Measurements from ENCODE around the gene HTR3C.

DNA sequence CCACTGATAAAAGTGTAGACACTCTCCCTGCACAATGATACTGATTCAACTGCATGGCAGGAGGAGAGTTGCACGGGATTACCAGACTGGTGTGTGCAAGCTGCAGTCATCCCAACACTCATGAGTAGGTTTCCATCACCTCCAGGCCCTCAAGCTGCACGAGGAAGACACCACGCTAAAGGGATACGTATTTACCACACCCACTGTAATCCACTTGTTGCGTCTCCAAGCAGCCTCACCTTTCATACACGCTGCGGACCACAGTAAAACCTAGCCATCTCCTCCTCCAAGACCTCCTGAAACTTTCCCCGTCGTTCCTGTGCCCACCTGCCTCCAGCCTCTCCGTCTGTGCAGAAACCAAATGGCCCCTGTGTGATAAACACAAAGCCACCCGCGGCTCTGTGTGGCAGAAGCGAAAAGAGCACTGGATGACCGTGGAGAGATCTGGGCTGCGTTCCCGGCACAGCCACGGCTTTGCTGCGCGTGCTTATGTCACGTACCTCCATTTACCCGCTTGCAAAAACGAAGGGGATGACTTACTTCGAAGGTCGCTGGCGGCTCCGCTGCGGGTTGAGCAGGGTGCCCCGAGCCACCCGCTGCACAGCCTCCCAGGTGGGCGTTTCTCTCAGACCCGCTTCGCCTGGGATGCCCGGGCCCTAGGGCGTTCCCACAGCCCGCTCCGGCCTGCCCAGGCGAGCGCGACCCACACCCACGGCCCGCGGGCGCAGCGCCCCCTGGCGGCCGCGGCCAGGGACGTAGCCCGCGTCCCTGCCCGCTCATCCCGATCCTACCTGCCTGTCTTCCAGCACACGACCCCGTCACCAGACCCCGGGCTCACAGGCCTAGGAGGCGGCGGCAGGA, 35.8 kb upstream of the HTR3C start:
- TF ChIP-seq EP300 (IDR thresholded peaks at IDR 0.05; ENCODE audit: borderline replicate concordance in 1 of 2, low read depth in 1 of 2, low read length in 1 of 2) (no peak), CTCF (IDR thresholded peaks at IDR 0.05) (peak; percentile 92), ELF1 (IDR thresholded peaks at IDR 0.05) (no peak), NRF1 (IDR thresholded peaks at IDR 0.05; ENCODE audit: low read depth, low read length) (no peak), CHD2 (IDR thresholded peaks at IDR 0.05; ENCODE audit: low read length, partially characterized antibody) (no peak), POLR2AphosphoS5 (IDR thresholded peaks at IDR 0.05; ENCODE audit: low read depth, low read length) (no peak), RAD21 (IDR thresholded peaks at IDR 0.05; ENCODE audit: low read length) (peak; percentile 61), RCOR1 (IDR thresholded peaks at IDR 0.05; ENCODE audit: low read length) (no peak)
- TF ChIP-seq, protein P1, sequence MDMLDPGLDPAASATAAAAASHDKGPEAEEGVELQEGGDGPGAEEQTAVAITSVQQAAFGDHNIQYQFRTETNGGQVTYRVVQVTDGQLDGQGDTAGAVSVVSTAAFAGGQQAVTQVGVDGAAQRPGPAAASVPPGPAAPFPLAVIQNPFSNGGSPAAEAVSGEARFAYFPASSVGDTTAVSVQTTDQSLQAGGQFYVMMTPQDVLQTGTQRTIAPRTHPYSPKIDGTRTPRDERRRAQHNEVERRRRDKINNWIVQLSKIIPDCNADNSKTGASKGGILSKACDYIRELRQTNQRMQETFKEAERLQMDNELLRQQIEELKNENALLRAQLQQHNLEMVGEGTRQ (IDR thresholded peaks at IDR 0.05; ENCODE audit: borderline replicate concordance, low read depth, low read length): no peak
- TF ChIP-seq, protein P2, sequence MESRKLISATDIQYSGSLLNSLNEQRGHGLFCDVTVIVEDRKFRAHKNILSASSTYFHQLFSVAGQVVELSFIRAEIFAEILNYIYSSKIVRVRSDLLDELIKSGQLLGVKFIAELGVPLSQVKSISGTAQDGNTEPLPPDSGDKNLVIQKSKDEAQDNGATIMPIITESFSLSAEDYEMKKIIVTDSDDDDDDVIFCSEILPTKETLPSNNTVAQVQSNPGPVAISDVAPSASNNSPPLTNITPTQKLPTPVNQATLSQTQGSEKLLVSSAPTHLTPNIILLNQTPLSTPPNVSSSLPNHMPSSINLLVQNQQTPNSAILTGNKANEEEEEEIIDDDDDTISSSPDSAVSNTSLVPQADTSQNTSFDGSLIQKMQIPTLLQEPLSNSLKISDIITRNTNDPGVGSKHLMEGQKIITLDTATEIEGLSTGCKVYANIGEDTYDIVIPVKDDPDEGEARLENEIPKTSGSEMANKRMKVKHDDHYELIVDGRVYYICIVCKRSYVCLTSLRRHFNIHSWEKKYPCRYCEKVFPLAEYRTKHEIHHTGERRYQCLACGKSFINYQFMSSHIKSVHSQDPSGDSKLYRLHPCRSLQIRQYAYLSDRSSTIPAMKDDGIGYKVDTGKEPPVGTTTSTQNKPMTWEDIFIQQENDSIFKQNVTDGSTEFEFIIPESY (IDR thresholded peaks at IDR 0.05; ENCODE audit: borderline replicate concordance, low read depth): no peak
- TF ChIP-seq, protein P3, sequence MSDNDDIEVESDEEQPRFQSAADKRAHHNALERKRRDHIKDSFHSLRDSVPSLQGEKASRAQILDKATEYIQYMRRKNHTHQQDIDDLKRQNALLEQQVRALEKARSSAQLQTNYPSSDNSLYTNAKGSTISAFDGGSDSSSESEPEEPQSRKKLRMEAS (IDR thresholded peaks at IDR 0.05; ENCODE audit: low read depth): peak; percentile 15; the same call in 1 of the 2 replicates
